GM19452 (cell line): Measurements from ENCODE around the gene ABCG5.

Source experiments
- ATAC-seq: cut with Tn5 transposase; IDR thresholded peaks from one replicate; pipeline ENCODE4 v1.9.1; 2021; ENCODE audit not compliant: unreplicated experiment

Gene ABCG5

DNA sequence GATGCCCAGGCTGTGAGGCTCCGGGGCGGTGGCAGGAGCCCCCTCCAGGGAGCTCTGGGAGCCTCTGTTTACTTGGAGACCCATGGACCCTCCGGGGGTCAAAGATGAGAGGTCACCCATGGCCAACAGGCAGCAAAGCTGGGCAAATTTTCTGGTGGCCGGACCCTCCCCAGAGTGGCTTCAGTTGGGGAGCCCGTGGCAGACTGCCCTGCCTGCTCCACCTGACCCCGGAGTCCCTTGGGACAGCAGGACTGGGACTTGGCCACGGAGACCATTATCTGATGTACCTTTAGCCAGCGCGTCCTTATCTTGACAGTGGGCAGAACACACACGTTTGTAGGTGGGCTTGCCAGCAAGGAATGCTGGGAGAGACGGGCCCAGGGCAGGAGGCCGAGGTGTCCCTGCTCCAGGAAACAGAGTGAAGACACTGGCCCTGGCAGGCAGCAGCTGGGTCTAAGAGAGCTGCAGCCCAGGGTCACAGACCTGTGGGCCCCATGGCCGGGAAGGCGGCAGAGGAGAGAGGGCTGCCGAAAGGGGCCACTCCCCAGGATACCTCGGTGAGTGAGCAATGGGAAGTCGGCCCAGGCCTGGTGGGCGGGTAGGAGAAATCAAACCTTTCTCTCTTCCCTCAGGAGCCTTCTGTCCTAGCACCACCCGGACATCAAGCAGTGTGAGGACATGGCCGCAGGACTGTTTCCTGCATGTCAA lies at the start of gene ABCG5, which contains the start of gene ABCG8:
TSS of gene ABCG5 (minus strand) at position 280 of the 708 bp plus-strand sequence. CDS start at position 120, 160 bp downstream.
TSS of gene ABCG8 (plus strand) at position 412 of the 708 bp plus-strand sequence. CDS start at position 495, 83 bp downstream.
- ATAC-seq: no peak

DNA sequence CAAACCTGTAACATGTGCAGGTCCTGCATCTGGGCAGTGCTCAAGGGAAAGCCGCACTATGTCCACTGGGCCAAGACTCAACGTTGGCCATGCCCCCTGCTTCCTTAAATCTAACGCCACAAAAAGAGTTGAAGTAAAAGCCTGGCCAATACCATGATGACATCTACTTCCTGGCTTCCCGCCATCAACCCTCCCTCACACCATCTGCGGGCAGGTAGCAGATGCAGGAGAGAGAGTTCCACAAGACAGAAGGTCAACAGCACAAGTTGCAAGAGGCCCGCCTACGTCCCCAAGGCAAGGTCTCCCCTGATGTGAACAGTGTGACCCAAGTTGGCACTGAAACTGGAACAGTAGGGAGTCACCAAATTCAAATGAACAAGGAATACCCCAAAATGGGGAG lies 48.5 kb upstream of the ABCG5 start:
- no peak for ATAC-seq

DNA sequence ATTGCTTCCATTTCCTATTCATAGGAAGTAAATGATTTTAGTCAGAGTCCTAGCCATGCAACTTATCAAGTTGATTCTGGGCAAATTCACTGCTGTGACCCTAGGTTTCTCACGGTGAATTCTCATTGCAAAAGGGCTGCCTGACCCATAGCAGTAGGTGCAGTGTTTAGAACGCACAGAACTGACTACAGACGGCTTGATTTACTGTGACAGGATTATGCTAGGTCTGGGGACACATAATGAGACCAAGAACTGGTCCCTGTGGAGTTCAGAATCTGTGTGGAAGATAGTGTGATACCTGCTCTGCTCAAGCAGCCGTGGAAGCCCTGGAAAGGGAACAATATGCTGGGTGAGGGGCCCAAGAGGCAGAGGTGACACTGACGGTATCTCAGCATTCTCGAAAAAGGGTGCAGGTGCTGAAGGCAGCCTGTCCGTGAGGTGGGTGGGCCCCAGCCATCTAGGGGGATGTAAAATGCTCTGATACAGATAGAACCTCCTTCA lies 46.5 kb upstream of the ABCG5 start:
- no peak for ATAC-seq

DNA sequence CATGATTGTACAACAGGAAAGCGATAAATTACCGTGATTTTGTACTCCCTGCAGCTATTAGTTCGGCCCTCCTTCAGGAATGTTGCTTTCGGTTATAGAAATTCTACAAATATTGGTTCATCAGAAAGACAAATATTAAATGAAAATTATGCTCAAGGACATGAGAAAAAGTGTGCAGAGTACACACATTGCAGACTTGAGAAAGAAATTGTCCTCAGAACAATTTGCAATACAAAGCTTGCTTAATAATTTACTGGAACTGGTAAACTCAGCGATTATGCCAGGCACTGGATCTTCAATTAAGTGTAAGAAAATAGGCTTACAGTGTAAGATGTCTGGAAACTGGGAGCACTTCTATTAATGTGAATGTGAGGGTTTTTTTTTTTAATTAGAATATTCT lies 46.0 kb upstream of the ABCG5 start:
- no peak for ATAC-seq

DNA sequence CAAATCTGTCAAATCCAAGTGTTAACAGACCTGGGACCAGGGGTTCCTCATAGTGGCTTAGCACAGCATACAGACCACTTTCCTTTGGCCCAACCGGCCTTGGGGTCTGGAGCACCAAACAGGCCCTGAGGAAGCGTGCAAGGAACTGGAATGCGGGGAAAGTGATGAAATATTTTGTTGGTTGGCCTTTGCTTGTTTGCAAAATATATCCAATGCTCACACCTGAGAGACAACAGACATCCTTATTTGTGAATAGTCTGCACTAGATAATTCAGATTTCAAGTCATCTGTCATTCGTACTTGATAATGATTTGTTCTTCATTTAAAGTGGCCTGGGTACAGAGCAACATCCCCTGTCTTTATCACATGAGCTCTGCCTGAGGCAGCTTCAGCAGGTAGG lies 43.7 kb upstream of the ABCG5 start:
- no peak for ATAC-seq

DNA sequence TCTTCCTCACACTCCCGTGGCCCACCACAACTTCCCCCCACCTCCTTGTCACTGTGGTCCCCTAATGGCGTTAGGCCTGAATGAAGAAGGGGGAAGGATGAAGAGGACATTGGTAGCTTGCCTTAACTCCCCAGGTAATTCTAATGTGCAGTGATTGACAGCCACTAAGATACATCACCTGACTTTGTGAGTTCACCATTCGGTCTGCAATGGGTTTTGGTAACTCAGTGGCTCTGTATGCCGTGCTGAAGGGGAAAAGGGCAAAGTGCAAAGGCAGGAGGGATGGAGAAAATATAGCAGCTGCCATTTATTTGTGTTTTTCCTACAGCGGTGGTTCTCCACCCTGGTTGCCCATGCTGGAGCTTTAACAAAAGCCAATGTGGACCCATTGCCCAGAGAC lies 42.3 kb upstream of the ABCG5 start:
- no peak for ATAC-seq

DNA sequence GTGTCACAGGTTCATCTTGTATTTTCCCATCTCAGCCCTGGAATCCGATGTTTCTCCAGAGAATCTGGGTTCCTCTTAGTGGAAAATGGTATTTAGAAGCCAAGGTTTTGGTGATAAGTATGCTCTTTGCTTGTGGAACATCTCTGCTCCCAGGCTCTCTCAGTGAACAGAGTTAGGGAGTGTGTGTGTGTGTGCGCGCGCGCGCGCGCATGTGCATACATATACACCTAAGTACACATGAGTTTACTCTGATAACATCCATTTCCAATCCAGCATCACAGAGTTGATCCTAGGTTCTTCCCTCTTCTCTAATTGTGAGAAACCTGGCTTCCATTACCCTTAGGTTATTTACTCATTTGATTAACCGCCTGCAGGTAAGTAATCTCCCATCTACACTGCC lies 41.8 kb upstream of the ABCG5 start:
- no peak for ATAC-seq

DNA sequence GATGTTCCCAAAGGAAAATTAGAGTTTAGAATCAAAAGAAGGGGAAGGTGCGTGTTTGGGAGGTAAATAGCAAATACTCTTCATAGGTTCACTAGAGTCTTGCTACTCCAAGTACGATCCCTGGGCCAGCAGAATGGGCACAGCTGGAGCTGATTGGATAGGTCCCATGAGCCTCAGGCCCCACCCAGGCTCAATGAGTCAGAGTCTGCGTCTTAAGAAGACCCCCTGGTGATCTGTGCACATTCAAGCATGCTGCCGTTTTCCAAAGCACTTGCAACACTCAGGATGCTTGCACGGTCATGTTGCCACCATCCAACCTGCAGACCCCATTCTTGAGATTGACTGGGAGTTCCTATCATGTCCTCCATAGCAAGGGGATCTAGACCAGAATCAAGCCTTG lies 40.6 kb upstream of the ABCG5 start:
- no peak for ATAC-seq

DNA sequence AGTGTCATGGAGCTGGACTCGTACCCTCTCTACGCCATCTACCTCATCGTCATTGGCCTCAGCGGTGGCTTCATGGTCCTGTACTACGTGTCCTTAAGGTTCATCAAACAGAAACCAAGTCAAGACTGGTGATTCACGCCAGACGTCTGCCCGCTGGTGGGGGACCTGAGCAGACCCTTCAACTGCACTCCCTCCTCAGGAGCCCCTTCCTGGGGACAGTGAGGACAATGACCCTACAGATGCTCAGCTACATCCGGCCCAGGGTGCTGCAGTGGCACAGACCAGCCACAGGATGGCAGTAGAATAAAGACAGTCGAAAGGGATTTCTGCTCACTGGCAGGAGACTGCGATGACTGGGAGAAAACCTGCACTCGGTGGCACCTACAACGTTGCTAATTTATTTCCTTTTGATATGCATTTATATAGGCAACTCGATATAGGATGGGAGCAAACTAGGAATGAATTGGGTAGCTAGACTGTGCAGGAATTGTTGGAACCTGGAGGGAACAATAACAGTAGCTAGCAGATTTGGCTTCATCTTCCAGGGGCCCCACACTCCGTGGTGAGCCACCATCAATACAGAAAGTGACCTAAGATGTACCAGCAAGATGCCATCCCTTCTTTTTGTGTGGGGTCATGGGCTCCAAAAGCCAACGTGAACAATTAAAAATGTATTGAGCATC lies 39.3 kb upstream of the ABCG5 start:
- ATAC-seq: peak; percentile 63

DNA sequence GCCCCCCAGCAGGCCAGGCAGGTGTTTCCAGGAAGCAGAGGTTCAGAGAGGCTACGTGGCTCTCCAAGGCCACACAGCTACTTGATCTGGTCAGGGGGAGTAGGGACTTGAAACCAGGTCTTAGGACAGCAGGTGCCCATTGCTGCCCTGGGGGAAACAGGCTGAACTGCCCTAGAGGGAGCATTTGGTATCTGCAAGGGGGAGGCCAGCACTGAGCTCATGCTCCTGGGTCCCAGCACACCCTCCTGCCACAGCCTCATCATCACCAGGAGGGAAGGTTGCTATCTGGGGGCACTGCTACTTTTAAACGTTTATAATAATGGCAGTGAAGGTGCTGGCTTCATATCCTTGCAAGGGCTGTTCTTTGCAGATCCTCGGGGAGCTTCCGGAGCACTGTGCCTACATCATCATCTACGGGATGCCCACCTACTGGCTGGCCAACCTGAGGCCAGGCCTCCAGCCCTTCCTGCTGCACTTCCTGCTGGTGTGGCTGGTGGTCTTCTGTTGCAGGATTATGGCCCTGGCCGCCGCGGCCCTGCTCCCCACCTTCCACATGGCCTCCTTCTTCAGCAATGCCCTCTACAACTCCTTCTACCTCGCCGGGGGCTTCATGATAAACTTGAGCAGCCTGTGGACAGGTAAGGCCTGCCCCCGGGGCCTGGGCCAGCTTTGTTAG lies 36.3 kb upstream of the ABCG5 start:
- no peak for ATAC-seq

DNA sequence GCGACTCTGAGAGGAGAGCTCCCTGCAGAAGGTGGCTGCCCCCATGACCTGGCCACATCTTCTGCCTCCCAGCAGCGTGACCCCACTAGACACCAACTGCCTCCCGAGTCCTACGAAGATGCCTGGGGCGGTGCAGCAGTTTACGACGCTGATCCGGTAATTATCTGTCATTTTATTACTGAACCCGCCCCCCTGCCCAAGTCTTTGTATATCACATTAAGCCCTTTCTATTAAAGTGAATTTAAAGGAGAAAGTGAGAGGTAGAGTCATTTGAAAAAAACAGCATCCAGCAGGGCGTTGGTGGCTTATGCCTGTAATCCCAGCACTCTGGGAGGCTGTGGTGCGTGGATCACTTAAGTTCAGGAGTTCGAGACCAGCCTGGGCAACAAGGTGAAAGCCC lies 33.5 kb upstream of the ABCG5 start:
- no peak for ATAC-seq

DNA sequence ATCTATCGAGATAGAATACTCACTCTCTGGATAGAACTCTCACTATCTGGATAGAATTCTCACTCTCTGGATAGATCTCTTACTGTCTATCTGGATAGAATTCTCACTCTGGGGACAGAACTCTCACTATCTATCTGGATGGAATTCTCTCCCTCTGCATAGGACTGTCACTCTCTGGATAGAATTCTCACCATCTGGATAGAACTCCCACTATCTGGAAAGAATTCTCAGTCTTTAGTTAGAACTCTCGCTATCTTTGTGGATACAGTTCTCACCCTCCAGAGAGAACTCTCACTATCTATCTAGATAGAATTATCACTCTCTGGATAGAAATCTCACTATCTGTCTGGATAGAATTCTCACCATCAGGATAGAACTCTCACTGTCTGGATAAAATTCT lies 16.7 kb upstream of the ABCG5 start:
- no peak for ATAC-seq

DNA sequence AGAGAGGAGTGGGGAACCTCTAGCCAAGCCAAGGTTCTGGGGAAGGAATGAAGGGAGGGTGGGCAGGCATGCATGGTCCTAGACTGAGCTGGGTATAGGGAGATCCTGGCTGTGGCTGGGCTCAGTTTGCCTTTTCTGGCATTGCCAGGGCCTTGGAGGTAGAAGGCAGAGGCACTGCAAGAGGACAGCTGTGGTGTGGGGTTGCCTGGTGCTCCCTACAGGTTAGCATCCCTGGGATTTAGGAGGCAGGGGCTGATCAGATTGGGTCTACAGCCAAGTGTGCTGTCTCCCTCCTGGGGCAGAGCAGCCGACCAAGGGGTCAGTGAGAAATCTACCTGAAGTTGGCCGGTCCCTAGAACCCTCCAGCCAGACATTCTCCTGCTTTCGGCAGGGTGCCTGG lies 16.0 kb upstream of the ABCG5 start:
- no peak for ATAC-seq

DNA sequence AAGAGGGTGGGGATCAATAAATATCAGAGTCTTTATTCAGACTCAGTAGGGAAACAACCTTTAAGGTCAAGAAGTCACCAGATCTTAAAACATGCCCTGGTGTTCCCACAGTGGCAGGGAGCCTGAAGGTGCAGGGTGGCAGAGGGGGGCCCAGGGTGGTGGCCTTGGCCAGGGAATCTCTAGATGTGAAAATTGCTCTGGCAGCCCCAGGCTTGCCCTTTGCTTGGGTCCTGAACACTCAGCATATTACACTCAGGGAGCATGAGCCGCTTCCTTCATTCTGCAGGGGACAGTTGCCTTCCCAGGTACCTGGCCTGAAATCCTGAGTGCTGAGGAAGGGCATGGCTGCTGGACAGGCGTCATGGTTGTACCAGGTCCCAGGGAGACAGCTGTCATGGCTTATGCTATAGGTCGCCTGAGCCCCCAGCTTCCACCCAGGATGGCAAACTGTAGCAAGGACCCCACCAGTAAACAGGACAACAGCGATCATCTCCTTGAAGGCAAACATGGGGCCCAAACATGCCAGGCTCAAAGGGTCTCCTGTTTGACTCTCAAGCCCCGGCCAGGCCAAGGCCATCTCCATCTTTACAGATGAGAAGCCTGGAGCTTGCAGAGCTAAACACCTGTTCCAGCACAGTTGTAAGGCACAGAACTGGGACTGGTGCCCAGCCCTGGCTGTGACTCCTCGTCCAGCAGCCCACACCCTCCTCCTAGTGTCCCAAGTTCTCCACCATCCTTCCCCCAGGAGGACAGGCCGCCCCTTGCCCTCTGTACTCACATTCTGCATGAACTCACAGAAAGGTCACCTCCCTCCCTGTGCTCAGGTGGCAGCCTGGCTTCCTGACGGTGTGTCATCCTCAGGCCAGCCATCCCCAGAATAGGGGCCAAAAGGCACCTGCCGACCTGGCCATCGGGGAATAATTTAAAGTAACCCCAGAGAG lies 14.8 kb upstream of the ABCG5 start:
- no peak for ATAC-seq

DNA sequence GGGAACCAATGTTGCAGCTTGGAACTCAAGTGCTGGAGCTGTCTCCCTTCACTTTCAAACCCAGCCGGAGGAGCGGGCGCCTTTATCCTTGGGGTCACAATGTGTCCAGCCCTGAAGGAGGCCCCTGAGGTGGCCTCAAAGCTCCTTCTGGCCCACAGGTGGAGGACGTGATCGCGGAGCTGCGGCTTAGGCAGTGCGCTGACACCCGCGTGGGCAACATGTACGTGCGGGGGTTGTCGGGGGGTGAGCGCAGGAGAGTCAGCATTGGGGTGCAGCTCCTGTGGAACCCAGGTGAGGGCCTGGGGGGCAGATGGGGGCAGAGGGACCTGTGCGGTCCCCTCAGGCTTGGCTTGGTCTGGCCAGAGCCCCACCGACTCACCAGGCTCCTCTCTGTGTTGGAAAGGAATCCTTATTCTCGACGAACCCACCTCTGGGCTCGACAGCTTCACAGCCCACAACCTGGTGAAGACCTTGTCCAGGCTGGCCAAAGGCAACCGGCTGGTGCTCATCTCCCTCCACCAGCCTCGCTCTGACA lies 13.6 kb upstream of the ABCG5 start:
- ATAC-seq: no peak

DNA sequence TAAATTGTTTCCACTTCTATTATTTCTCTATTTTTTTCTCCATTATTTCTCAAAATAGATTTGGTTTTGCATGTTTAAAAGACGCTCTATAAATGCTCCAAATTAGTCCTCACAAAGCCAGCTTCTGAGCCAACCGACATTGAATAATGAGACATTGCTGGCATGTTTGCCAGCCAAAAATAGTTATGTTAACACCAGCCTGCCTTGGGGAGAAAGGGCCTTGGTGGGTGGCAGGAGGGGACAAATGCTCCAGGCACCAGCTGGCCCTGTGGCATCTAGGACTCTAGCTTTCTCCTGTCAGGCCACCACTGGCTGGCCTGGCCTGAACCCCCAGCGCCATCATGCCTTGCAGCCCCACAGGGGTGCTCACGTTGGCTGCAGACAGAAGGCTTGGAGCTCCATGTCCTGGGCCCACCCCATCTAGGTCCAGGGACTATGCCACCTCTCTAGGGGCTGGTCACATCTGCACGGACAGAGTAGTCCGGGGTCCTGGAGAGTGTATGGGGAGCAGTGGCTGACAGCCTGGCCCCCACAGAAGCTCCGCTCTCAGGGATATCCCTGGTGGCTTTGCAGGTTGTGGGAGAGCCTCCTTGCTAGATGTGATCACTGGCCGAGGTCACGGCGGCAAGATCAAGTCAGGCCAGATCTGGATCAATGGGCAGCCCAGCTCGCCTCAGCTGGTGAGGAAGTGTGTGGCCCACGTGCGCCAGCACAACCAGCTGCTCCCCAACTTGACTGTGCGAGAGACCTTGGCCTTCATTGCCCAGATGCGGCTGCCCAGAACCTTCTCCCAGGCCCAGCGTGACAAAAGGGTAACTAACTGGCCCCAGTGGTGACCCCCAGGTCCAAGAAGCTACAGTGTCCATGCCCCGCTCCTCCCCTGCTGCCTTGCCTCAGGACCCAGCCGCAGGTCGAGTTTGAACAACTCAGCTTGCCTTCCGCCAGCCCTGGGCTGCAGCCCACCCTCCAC lies 12.7 kb upstream of the ABCG5 start:
- ATAC-seq: no peak

DNA sequence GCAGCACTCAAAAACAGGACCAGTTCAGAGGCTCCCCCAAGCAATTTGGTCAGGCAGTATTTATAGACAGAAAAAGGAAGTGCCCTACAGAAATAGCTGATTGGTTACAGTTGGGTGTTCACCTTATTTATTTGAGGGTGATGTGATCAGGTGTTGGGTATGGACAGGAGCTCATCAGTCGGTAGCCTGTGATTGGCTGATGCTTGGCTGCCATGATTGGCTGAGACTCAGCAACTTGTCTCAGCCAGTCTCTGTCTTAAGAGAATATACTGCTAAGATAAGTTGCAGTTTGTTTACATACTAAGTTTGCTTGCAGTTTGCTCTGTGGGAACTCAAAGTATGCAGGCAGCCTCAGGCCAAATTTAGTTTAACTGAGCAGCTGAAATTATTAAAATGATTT lies 9.6 kb upstream of the ABCG5 start:
- no peak for ATAC-seq

DNA sequence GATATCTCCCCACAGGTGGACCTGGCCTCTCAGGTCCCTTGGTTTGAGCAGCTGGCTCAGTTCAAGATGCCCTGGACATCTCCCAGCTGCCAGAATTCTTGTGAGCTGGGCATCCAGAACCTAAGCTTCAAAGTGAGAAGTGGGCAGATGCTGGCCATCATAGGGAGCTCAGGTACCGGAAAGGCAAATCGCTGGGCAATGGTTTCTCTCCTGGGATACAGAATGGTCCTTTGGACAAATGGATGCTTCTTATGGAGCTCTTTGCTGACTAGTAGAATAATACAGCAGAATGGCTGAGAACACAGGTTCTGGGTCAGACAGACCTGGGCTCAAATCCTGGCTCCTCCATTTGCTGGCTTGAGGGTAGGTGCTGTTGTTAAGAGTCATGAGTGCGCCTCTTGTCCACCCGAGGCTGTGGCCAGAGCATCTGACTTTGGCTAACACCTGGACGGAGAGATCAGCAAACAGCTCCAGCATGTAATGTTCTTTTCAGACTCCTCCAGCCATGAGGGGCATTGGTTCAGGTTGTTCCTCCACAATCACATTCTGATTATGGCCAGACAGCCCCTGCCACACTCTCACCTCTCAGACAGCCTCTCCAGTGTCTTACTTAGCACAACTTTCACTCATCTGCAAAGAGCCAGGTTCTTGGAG lies 7.6 kb upstream of the ABCG5 start:
- ATAC-seq: no peak

DNA sequence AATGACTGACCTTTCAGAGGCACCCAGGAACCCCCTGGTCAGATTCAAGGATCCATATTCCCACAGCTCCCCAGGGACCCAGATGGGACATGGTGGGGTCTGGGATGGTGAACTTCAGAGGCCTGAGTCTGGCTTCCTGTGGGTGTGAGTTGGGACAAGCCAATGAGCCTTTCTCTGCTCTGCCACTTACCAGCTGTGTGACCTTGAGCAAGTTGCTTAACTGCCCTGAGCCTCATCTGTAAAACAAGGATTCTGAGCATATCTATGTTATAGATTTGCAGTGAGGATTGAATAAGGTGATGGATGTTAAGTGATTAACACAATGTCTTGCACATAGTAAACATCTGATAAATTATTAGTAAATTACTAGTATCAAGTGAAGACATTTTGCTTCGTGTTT lies 6.5 kb upstream of the ABCG5 start:
- ATAC-seq: no peak
